Fibroblast of lung (primary cell): Measurements from ENCODE around the gene INTS2.

Experiments used
- EZH2 ChIP-seq: IDR thresholded peaks from 2 replicates; pipeline ENCODE4 v1.5.1; 2012; ENCODE audit warnings: low read length, control low read depth, mild to moderate bottlenecking; ENCODE audit errors: missing control alignments
- TF ChIP-seq, protein P1 (sequence below), 2 donors: IDR thresholded peaks in 1 of 2; conservative IDR thresholded peaks in 1 of 2; 1 replicate in 1 of 2; 2 replicates in 1 of 2; pipeline ENCODE4 v1.5.1; 2011 to 2012; ENCODE audit warnings: low read length in 2 of 2, control low read depth in 1 of 2, inconsistent platforms in 1 of 2, low read depth in 1 of 2, mild to moderate bottlenecking in 1 of 2

DNA sequence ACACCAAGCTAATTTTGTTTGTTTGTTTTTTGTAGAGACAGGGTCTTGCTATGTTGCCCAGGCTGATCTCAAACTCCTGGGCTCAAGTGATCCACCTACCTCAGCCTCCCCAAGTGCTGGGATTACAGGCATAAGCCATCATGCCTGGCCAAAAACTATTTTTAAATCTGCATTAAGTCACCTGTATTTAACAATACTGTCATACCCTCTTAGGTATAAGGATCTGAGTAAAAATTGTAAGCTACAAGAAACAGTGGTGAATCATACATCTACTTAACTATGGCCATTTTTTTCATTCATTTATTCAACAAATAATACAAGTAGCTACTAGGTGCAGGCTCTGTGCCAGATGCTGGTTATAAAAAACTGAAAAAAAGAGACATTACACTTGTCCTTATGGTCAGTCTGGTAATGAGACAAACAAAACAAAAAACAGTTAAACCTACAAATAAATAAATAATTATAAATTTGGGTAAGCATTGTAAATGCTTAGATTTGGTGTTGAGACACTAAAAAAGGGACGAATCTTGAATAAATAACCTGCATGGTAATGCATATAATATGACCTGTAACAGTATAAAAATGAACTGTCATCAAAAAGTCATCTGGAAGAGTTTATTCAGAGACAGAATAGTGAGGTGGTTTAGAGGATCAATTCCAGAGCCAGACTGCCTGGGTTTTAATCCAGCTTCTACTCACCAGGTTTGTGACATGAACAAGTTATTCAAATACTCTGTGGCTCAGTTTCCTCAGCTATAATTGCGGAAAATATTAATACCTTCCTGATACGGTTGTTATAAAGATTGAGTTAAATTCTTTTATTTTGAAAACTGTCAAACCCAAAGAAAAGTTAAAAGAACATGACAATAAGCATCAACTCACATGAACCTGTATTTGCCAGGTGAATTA, 91.3 kb downstream of the INTS2 start:
- TF ChIP-seq, protein P1, sequence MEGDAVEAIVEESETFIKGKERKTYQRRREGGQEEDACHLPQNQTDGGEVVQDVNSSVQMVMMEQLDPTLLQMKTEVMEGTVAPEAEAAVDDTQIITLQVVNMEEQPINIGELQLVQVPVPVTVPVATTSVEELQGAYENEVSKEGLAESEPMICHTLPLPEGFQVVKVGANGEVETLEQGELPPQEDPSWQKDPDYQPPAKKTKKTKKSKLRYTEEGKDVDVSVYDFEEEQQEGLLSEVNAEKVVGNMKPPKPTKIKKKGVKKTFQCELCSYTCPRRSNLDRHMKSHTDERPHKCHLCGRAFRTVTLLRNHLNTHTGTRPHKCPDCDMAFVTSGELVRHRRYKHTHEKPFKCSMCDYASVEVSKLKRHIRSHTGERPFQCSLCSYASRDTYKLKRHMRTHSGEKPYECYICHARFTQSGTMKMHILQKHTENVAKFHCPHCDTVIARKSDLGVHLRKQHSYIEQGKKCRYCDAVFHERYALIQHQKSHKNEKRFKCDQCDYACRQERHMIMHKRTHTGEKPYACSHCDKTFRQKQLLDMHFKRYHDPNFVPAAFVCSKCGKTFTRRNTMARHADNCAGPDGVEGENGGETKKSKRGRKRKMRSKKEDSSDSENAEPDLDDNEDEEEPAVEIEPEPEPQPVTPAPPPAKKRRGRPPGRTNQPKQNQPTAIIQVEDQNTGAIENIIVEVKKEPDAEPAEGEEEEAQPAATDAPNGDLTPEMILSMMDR (conservative IDR thresholded peaks at IDR 0.05 in 1 of 2, IDR thresholded peaks at IDR 0.05 in 1 of 2; ENCODE audit: low read depth in 1 of 2, low read length in 2 of 2) = no peak
- TF ChIP-seq EZH2 = no peak
